BE2C (cell line): ENCODE data around the gene SPIB.

Source experiments
- DNase-seq: peaks from one replicate; pipeline ENCODE4 v3.0.0-alpha.2; 2020
- H3K27me3 ChIP-seq: fragments of 250-450 bp; sonication (Bioruptor Pico); 2 replicates; pipeline ENCODE4 v1.5.1; 2020; ENCODE audit warnings: mild to moderate bottlenecking
- H3K36me3 ChIP-seq: fragments of 250-450 bp; sonication (Bioruptor Pico); 2 replicates; pipeline ENCODE4 v1.5.1; 2020; ENCODE audit warnings: mild to moderate bottlenecking
- H3K4me1 ChIP-seq: fragments of 250-450 bp; sonication (Bioruptor Pico); 2 replicates; pipeline ENCODE4 v1.5.1; 2020
- H3K4me3 ChIP-seq: 2 replicates; pipeline ENCODE4 v1.5.1; 2011; ENCODE audit warnings: low read depth, low read length
- H3K9me3 ChIP-seq: fragments of 250-450 bp; sonication (Bioruptor Pico); 2 replicates; pipeline ENCODE4 v1.5.1; 2020
- CTCF ChIP-seq: IDR thresholded peaks from 2 replicates; pipeline ENCODE4 v1.5.1; 2012; ENCODE audit warnings: mild to moderate bottlenecking, low read depth, low read length

SPIB gene

GRCh38 chr19:50378169-50378862 is 40.4 kb upstream of the SPIB start:
- no peaks in the 10 kb centered on the region for H3K27me3 ChIP-seq
- H3K4me3 ChIP-seq = no peak overlapping the region
- peaks cover 32% of the 10 kb centered on the region for H3K36me3 ChIP-seq
- TF ChIP-seq CTCF = no peak
- H3K9me3 ChIP-seq = no peaks in the 10 kb centered on the region
- no peaks in the 10 kb centered on the region for H3K4me1 ChIP-seq
- no peak for DNase-seq

- peaks cover 32% of the 10 kb centered on the region for H3K36me3 ChIP-seq
- H3K27me3 ChIP-seq = no peaks in the 10 kb centered on the region
- TF ChIP-seq CTCF = no peak
- no peaks in the 10 kb centered on the region for H3K9me3 ChIP-seq
- H3K4me3 ChIP-seq = no peak overlapping the region
- H3K4me1 ChIP-seq = no peaks in the 10 kb centered on the region
- no peak for DNase-seq
Measured at GRCh38 chr19:50378863-50379236, 39.9 kb upstream of the SPIB start.

GRCh38 chr19:50379602-50380001 is 39.1 kb upstream of the SPIB start:
- H3K4me3 ChIP-seq = no peak overlapping the region
- TF ChIP-seq CTCF = no peak

GRCh38 chr19:50380137-50380536 is 38.6 kb upstream of the SPIB start:
- Histone ChIP-seq H3K4me3 (no peak overlapping the region), H3K9me3 (no peaks in the 10 kb centered on the region), H3K4me1 (no peaks in the 10 kb centered on the region), H3K27me3 (no peaks in the 10 kb centered on the region), H3K36me3 (peaks cover 32% of the 10 kb centered on the region)
- TF ChIP-seq CTCF = no peak
- no peak for DNase-seq

More at GRCh38 chr19:50379602-50380001, 39.1 kb upstream of the SPIB start:
- no peaks in the 10 kb centered on the region for H3K27me3 ChIP-seq
- no peaks in the 10 kb centered on the region for H3K9me3 ChIP-seq
- no peak for DNase-seq
- peaks cover 32% of the 10 kb centered on the region for H3K36me3 ChIP-seq
- H3K4me1 ChIP-seq = no peaks in the 10 kb centered on the region

GRCh38 chr19:50380751-50381151 is 38.0 kb upstream of the SPIB start:
- no peak for TF ChIP-seq CTCF
- no peaks in the 10 kb centered on the region for H3K27me3 ChIP-seq
- no peaks in the 10 kb centered on the region for H3K4me1 ChIP-seq
- peaks cover 33% of the 10 kb centered on the region for H3K36me3 ChIP-seq
- no peak overlapping the region for H3K4me3 ChIP-seq
- H3K9me3 ChIP-seq = no peaks in the 10 kb centered on the region
- peak; percentile 11 for DNase-seq

GRCh38 chr19:50381881-50382729 is 36.6 kb upstream of the SPIB start:
- Histone ChIP-seq H3K9me3 (no peaks in the 10 kb centered on the region), H3K4me1 (no peaks in the 10 kb centered on the region), H3K4me3 (no peak overlapping the region), H3K27me3 (no peaks in the 10 kb centered on the region), H3K36me3 (peaks cover 45% of the 10 kb centered on the region)
- peak; percentile 10 for DNase-seq
- no peak for TF ChIP-seq CTCF
